Measurements from ENCODE around the gene TRAF6.

DNA sequence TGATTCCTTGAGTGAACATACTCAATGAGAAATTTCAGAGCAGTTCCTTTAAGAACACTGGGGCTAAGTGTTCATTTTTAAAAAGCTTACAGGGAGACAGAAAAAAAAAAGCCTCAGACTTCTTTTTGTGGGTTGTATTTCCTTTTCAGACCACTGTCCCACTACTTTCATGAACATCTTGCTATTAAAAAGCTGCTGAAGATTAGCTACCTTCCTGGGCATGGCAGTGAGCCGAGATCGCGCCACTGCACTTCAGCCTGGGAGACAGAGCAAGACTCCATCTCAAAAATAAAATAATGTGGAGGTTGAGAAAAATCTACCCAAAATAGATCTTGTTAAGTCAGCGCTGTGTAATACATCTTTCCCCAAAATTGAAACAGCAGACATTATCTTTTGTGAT lies 10.8 kb downstream of the TRAF6 start:
- TF ChIP-seq, protein P1, sequence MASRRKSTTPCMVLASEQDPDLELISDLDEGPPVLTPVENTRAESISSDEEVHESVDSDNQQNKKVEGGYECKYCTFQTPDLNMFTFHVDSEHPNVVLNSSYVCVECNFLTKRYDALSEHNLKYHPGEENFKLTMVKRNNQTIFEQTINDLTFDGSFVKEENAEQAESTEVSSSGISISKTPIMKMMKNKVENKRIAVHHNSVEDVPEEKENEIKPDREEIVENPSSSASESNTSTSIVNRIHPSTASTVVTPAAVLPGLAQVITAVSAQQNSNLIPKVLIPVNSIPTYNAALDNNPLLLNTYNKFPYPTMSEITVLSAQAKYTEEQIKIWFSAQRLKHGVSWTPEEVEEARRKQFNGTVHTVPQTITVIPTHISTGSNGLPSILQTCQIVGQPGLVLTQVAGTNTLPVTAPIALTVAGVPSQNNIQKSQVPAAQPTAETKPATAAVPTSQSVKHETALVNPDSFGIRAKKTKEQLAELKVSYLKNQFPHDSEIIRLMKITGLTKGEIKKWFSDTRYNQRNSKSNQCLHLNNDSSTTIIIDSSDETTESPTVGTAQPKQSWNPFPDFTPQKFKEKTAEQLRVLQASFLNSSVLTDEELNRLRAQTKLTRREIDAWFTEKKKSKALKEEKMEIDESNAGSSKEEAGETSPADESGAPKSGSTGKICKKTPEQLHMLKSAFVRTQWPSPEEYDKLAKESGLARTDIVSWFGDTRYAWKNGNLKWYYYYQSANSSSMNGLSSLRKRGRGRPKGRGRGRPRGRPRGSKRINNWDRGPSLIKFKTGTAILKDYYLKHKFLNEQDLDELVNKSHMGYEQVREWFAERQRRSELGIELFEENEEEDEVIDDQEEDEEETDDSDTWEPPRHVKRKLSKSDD (conservative IDR thresholded peaks at IDR 0.05; ENCODE audit: low read length): no peak
- TF ChIP-seq CEBPB (tag; IDR thresholded peaks at IDR 0.05): no peak
- TF ChIP-seq, protein P2, sequence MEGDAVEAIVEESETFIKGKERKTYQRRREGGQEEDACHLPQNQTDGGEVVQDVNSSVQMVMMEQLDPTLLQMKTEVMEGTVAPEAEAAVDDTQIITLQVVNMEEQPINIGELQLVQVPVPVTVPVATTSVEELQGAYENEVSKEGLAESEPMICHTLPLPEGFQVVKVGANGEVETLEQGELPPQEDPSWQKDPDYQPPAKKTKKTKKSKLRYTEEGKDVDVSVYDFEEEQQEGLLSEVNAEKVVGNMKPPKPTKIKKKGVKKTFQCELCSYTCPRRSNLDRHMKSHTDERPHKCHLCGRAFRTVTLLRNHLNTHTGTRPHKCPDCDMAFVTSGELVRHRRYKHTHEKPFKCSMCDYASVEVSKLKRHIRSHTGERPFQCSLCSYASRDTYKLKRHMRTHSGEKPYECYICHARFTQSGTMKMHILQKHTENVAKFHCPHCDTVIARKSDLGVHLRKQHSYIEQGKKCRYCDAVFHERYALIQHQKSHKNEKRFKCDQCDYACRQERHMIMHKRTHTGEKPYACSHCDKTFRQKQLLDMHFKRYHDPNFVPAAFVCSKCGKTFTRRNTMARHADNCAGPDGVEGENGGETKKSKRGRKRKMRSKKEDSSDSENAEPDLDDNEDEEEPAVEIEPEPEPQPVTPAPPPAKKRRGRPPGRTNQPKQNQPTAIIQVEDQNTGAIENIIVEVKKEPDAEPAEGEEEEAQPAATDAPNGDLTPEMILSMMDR (IDR thresholded peaks at IDR 0.05 in 2 of 3, conservative IDR thresholded peaks at IDR 0.05 in 1 of 3; ENCODE audit: insufficient read depth in 2 of 3, low read depth in 1 of 3, low read length in 3 of 3): no peak
- no peak for TF ChIP-seq CCAR2 (IDR thresholded peaks at IDR 0.05; ENCODE audit: low read depth, low read length)
- no peak for TF ChIP-seq MXI1 (IDR thresholded peaks at IDR 0.05; ENCODE audit: low read depth, low read length)
- no peak for TF ChIP-seq ARHGAP35 (IDR thresholded peaks at IDR 0.05; ENCODE audit: partially characterized antibody)
- no peak for TF ChIP-seq NFRKB (IDR thresholded peaks at IDR 0.05; ENCODE audit: low read depth)
- no peak for TF ChIP-seq ZBED1 (IDR thresholded peaks at IDR 0.05)
